Omental fat pad (tissue), 4 donors: Measurements from ENCODE around the gene AKAIN1. TPM values are rescaled to one million over a fixed set of nuclear protein-coding genes. Genes with fewer than 3 reads are reported as not detected.

ENCODE experiments used
- ATAC-seq: fragments of 150-250 bp; one replicate; pipeline ENCODE4 v1.9.1; 2016; ENCODE audit warnings: mild to moderate bottlenecking, moderate library complexity; ENCODE audit not compliant: low FRiP score
- DNase-seq: peaks from one replicate; pipeline ENCODE4 v3.0.0-alpha.2; 2019; ENCODE audit warnings: low spot score
- CTCF ChIP-seq, 3 donors: fragments of 450-650 bp; IDR thresholded peaks; one replicate each; pipeline ENCODE4 v1.5.1; 2016 to 2017; ENCODE audit warnings: antibody characterized with exemption in 3 of 3, mild to moderate bottlenecking in 3 of 3, moderate library complexity in 2 of 3
- total RNA-seq, 4 donors: library from RNA; depleted of rRNA; stranded (reverse); fragments of >200 nt; gene quantifications; one replicate each; pipeline ENCODE4 v1.1.0, GENCODE V29; 2016

AKAIN1 gene
- total RNA-seq, 4 donors from 2014 or later, result not detected

- peak; percentile 96 for ATAC-seq
Observed at GRCh38 chr18:5137261-5137660, 59.8 kb downstream of the AKAIN1 start.

GRCh38 chr18:5132987-5133386, 64.1 kb downstream of the AKAIN1 start:
- DNase-seq (no peak), ATAC-seq (no peak)
- TF ChIP-seq CTCF (IDR thresholded peaks at IDR 0.05), result no peak

More at GRCh38 chr18:5137261-5137660, 59.8 kb downstream of the AKAIN1 start:
- no peak for TF ChIP-seq CTCF (IDR thresholded peaks at IDR 0.05)
- DNase-seq, result no peak

- DNase-seq (no peak), ATAC-seq (no peak)
- TF ChIP-seq CTCF (IDR thresholded peaks at IDR 0.05), result no peak
Observed at GRCh38 chr18:5122272-5122671, 74.8 kb downstream of the AKAIN1 start.

- DNase-seq (no peak), ATAC-seq (no peak)
- no peak for TF ChIP-seq CTCF (IDR thresholded peaks at IDR 0.05)
Observed at GRCh38 chr18:5110266-5110665, 86.8 kb downstream of the AKAIN1 start.

GRCh38 chr18:5107988-5108387, 89.1 kb downstream of the AKAIN1 start:
- DNase-seq (no peak), ATAC-seq (no peak)
- TF ChIP-seq CTCF (IDR thresholded peaks at IDR 0.05), result no peak

GRCh38 chr18:5106730-5107129, 90.3 kb downstream of the AKAIN1 start:
- DNase-seq (no peak), ATAC-seq (no peak)
- no peak for TF ChIP-seq CTCF (IDR thresholded peaks at IDR 0.05)

- ATAC-seq (no peak), DNase-seq (no peak)
Observed at GRCh38 chr18:5104246-5104645, 92.8 kb downstream of the AKAIN1 start.

More at GRCh38 chr18:5104246-5104645, 92.8 kb downstream of the AKAIN1 start:
- no peak for TF ChIP-seq CTCF (IDR thresholded peaks at IDR 0.05)
